ENCODE measurements around the gene KHDRBS1.

Gene KHDRBS1

DNA sequence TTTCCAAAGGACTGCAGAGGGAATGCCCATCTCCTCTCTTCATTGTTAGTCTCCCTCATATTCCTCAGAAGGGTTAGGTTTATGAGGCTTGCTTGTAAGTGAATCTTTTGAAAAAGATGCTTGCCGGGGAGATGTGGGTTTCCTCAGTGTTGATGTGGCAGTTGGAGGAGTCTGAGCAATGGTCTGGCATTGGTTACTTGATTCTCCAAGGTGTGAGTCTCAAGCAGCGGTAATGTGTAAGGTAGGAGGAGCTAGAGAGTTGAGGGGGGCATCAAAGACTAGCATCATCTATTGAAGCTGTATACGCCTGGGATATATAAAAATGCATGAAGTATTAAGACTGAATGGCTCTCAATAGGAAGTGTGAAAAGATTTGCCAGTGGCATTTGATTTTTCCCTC lies 21.5 kb downstream of the KHDRBS1 start:
- peaks cover 4% of the 10 kb centered on the region for H4K20me1 ChIP-seq (ENCODE audit: insufficient read depth, low read length)

DNA sequence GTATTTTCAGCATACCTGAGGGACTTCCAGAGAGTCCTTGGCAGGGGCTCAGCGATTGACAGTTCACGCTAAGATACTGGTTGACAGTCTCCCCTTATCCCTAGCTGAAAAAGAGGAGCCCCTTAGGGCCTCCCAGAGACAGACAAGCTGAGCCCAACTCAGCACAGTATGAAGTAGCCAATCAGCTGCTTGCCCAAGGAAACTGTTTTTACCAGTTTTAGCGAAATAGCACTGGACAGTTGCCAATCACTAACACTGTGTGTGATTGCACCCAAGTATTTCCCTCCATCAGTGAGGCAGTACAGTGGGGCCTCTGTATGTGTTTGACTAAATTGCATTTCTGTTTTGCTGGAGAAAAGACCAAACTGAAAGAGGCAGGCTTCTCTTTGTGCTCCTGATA lies 27.0 kb downstream of the KHDRBS1 start:
- Histone ChIP-seq H3K4me3 (ENCODE audit: low read length) (no peak overlapping the region), H3K9me2 (replicated peaks; ENCODE audit: insufficient read depth, low read length) (no peaks in the 10 kb centered on the region), H3K79me2 (ENCODE audit: low read length) (peaks cover 39% of the 10 kb centered on the region), H3F3A (ENCODE audit: insufficient read depth, low read length) (0 out of 2 replicates have a peak, but pooled peaks cover 5% of the 10 kb centered on the region), H2AFZ (ENCODE audit: low read length) (no peak overlapping the region), H3K4me2 (ENCODE audit: low read depth, low read length) (no peak overlapping the region), H3K9ac (ENCODE audit: low read length) (no peak overlapping the region), H3K4me1 (ENCODE audit: low read length) (no peaks in the 10 kb centered on the region), H3K36me3 (replicated peaks; ENCODE audit: insufficient read depth, low read length) (peaks cover 15% of the 10 kb centered on the region), H4K20me1 (ENCODE audit: insufficient read depth, low read length) (no peaks in the 10 kb centered on the region; the same call in 1 of the 2 replicates), H3K27me3 (replicated peaks; ENCODE audit: insufficient read depth, low read length) (no peaks in the 10 kb centered on the region), H3K9me3 (replicated peaks; ENCODE audit: insufficient read depth, low read length) (no peaks in the 10 kb centered on the region), H3K27ac (ENCODE audit: low read length) (no peak overlapping the region)
- TF ChIP-seq EZH2phosphoT487 (IDR thresholded peaks at IDR 0.05; ENCODE audit: low read length) (no peak), EZH2 (optimal IDR thresholded peaks at IDR 0.05; ENCODE audit: low read depth, low read length) (no peak)
- TF ChIP-seq, protein P1, sequence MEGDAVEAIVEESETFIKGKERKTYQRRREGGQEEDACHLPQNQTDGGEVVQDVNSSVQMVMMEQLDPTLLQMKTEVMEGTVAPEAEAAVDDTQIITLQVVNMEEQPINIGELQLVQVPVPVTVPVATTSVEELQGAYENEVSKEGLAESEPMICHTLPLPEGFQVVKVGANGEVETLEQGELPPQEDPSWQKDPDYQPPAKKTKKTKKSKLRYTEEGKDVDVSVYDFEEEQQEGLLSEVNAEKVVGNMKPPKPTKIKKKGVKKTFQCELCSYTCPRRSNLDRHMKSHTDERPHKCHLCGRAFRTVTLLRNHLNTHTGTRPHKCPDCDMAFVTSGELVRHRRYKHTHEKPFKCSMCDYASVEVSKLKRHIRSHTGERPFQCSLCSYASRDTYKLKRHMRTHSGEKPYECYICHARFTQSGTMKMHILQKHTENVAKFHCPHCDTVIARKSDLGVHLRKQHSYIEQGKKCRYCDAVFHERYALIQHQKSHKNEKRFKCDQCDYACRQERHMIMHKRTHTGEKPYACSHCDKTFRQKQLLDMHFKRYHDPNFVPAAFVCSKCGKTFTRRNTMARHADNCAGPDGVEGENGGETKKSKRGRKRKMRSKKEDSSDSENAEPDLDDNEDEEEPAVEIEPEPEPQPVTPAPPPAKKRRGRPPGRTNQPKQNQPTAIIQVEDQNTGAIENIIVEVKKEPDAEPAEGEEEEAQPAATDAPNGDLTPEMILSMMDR (IDR thresholded peaks at IDR 0.05; ENCODE audit: low read length) = no peak
- DNase-seq = no peak

More for the DNA sequence above, 21.5 kb downstream of the KHDRBS1 start:
- H3K79me2 ChIP-seq (ENCODE audit: low read length) = peaks cover 92% of the 10 kb centered on the region
- no peaks in the 10 kb centered on the region for H3K9me2 ChIP-seq (replicated peaks; ENCODE audit: insufficient read depth, low read length)
- no peaks in the 10 kb centered on the region for H3K9me3 ChIP-seq (replicated peaks; ENCODE audit: insufficient read depth, low read length)
- TF ChIP-seq EZH2 (optimal IDR thresholded peaks at IDR 0.05; ENCODE audit: low read depth, low read length) (no peak), EZH2phosphoT487 (IDR thresholded peaks at IDR 0.05; ENCODE audit: low read length) (no peak)
- no peaks in the 10 kb centered on the region for H3K27me3 ChIP-seq (replicated peaks; ENCODE audit: insufficient read depth, low read length)
- peaks cover 22% of the 10 kb centered on the region for H3K36me3 ChIP-seq (replicated peaks; ENCODE audit: insufficient read depth, low read length)
- H3K27ac ChIP-seq (ENCODE audit: low read length) = no peak overlapping the region
- DNase-seq = no peak
- H2AFZ ChIP-seq (ENCODE audit: low read length) = no peak overlapping the region
- H3K4me3 ChIP-seq (ENCODE audit: low read length) = no peak overlapping the region
- no peaks in the 10 kb centered on the region for H3F3A ChIP-seq (ENCODE audit: insufficient read depth, low read length)
- H3K4me1 ChIP-seq (ENCODE audit: low read length) = peaks cover 3% of the 10 kb centered on the region; the same call in 1 of the 2 replicates
- no peak overlapping the region for H3K4me2 ChIP-seq (ENCODE audit: low read depth, low read length)
- H3K9ac ChIP-seq (ENCODE audit: low read length) = no peak overlapping the region

DNA sequence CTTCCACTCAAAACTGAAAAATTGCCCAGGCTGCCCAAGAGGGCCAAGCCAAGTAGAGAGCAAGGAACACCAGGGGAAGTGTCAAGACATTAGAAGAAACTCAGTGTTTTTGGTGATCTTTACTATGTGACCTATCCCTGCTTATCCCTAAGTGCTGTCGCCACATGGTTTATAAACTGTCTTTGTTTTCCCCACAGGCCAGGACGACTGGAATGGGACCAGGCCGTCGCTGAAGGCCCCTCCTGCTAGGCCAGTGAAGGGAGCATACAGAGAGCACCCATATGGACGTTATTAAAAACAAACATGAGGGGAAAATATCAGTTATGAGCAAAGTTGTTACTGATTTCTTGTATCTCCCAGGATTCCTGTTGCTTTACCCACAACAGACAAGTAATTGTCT lies 28.7 kb downstream of the KHDRBS1 start:
- H3K79me2 ChIP-seq (ENCODE audit: low read length) = peaks cover 25% of the 10 kb centered on the region
- no peak overlapping the region for H3K4me3 ChIP-seq (ENCODE audit: low read length)
- no peak overlapping the region for H3K4me2 ChIP-seq (ENCODE audit: low read depth, low read length)
- DNase-seq = no peak
- 0 out of 2 replicates have a peak, but pooled peaks cover 5% of the 10 kb centered on the region for H3F3A ChIP-seq (ENCODE audit: insufficient read depth, low read length)
- H3K9me3 ChIP-seq (replicated peaks; ENCODE audit: insufficient read depth, low read length) = no peaks in the 10 kb centered on the region
- H3K4me1 ChIP-seq (ENCODE audit: low read length) = no peaks in the 10 kb centered on the region
- no peak overlapping the region for H3K9ac ChIP-seq (ENCODE audit: low read length)
- TF ChIP-seq, protein P1 (IDR thresholded peaks at IDR 0.05; ENCODE audit: low read length) = no peak
- TF ChIP-seq EZH2 (optimal IDR thresholded peaks at IDR 0.05; ENCODE audit: low read depth, low read length) (no peak), EZH2phosphoT487 (IDR thresholded peaks at IDR 0.05; ENCODE audit: low read length) (no peak)
- H3K36me3 ChIP-seq (replicated peaks; ENCODE audit: insufficient read depth, low read length) = peaks cover 18% of the 10 kb centered on the region
- no peak overlapping the region for H3K27ac ChIP-seq (ENCODE audit: low read length)
- H3K9me2 ChIP-seq (replicated peaks; ENCODE audit: insufficient read depth, low read length) = no peaks in the 10 kb centered on the region
- no peaks in the 10 kb centered on the region for H3K27me3 ChIP-seq (replicated peaks; ENCODE audit: insufficient read depth, low read length)
- no peak overlapping the region for H2AFZ ChIP-seq (ENCODE audit: low read length)
- no peaks in the 10 kb centered on the region for H4K20me1 ChIP-seq (ENCODE audit: insufficient read depth, low read length)

DNA sequence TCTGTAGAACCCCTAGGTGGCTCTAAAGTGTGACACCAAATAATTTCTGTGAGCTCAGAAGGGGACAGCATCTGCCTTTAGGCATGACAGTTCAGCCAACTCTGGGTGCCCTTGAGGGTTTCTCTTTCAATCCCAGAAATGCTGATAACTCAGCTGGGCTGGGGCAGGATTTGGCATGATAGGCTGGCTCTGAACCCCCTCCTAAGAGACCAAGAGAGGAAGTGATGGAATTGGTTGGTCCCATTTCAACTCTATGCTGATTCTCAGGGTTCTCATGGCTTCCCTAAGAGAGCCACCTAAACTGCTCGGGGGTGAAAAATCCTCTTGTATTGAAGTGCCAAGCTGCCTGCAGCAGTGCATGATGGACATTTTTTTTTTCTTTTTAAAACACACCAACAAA lies 30.6 kb downstream of the KHDRBS1 start:
- H3K4me2 ChIP-seq (ENCODE audit: low read depth, low read length) = no peak overlapping the region

More for the DNA sequence above, 30.6 kb downstream of the KHDRBS1 start:
- H3F3A ChIP-seq (ENCODE audit: insufficient read depth, low read length) = 0 out of 2 replicates have a peak, but pooled peaks cover 5% of the 10 kb centered on the region
- no peaks in the 10 kb centered on the region for H4K20me1 ChIP-seq (ENCODE audit: insufficient read depth, low read length)
- H3K27ac ChIP-seq (ENCODE audit: low read length) = no peak overlapping the region
- TF ChIP-seq, protein P1 (IDR thresholded peaks at IDR 0.05; ENCODE audit: low read length) = no peak
- TF ChIP-seq EZH2phosphoT487 (IDR thresholded peaks at IDR 0.05; ENCODE audit: low read length) (no peak), EZH2 (optimal IDR thresholded peaks at IDR 0.05; ENCODE audit: low read depth, low read length) (no peak)
- no peaks in the 10 kb centered on the region for H3K9me2 ChIP-seq (replicated peaks; ENCODE audit: insufficient read depth, low read length)
- H3K36me3 ChIP-seq (replicated peaks; ENCODE audit: insufficient read depth, low read length) = peaks cover 6% of the 10 kb centered on the region; the same call in 1 of the 2 replicates
- H3K79me2 ChIP-seq (ENCODE audit: low read length) = peaks cover 7% of the 10 kb centered on the region
- H3K4me3 ChIP-seq (ENCODE audit: low read length) = no peak overlapping the region
- no peaks in the 10 kb centered on the region for H3K9me3 ChIP-seq (replicated peaks; ENCODE audit: insufficient read depth, low read length)
- H3K9ac ChIP-seq (ENCODE audit: low read length) = no peak overlapping the region
- H3K4me1 ChIP-seq (ENCODE audit: low read length) = no peaks in the 10 kb centered on the region
- no peak for DNase-seq
- H2AFZ ChIP-seq (ENCODE audit: low read length) = no peak overlapping the region
- no peaks in the 10 kb centered on the region for H3K27me3 ChIP-seq (replicated peaks; ENCODE audit: insufficient read depth, low read length)

Measured in MM.1S (cell line).